DMS153 (cell line): ENCODE data around the gene CPE.
"Not testable (repeated sequence)": the region's sequence is repeated elsewhere in the genome, so short reads cannot be mapped to it uniquely, and the experiment has no call there.

Experiments used
- DNase-seq: peaks from one replicate; lab custom pipeline; 2025; lab: John Stamatoyannopoulos, UW

CPE gene

GRCh38 chr4:165404696-165405095, 25.9 kb downstream of the CPE start:
- no peak for DNase-seq

GRCh38 chr4:165410214-165410613, 31.4 kb downstream of the CPE start:
- DNase-seq = no peak

- DNase-seq = no peak
Measured at GRCh38 chr4:165415910-165416309, 37.1 kb downstream of the CPE start.

GRCh38 chr4:165418073-165418472, 39.3 kb downstream of the CPE start:
- DNase-seq = no peak

GRCh38 chr4:165425629-165426028, 46.8 kb downstream of the CPE start:
- DNase-seq = no peak

GRCh38 chr4:165426331-165426730, 47.5 kb downstream of the CPE start:
- DNase-seq = no peak

- no peak for DNase-seq
Measured at GRCh38 chr4:165426823-165427222, 48.0 kb downstream of the CPE start.

GRCh38 chr4:165428957-165429356, 50.1 kb downstream of the CPE start:
- DNase-seq = no peak

- peak; percentile 69 for DNase-seq
Measured at GRCh38 chr4:165433529-165433928, 54.7 kb downstream of the CPE start.

GRCh38 chr4:165437691-165438090, 58.9 kb downstream of the CPE start:
- DNase-seq = no peak

GRCh38 chr4:165439344-165439743, 60.5 kb downstream of the CPE start:
- DNase-seq = no peak

- DNase-seq = no peak
Measured at GRCh38 chr4:165439981-165440380, 61.2 kb downstream of the CPE start.

- DNase-seq = no peak
Measured at GRCh38 chr4:165440415-165441158, 61.8 kb downstream of the CPE start.

- no peak for DNase-seq
Measured at GRCh38 chr4:165443276-165443675, 64.5 kb downstream of the CPE start.

- DNase-seq = no peak
Measured at GRCh38 chr4:165448700-165449099, 69.9 kb downstream of the CPE start.

GRCh38 chr4:165449333-165449732, 70.5 kb downstream of the CPE start:
- no peak for DNase-seq

GRCh38 chr4:165450871-165451270, 72.1 kb downstream of the CPE start:
- DNase-seq = no peak

GRCh38 chr4:165453140-165453539, 74.3 kb downstream of the CPE start:
- DNase-seq = not testable (repeated sequence)

- no peak for DNase-seq
Measured at GRCh38 chr4:165454426-165454825, 75.6 kb downstream of the CPE start.

- no peak for DNase-seq
Measured at GRCh38 chr4:165457793-165458192, 79.0 kb downstream of the CPE start.

GRCh38 chr4:165458471-165458870, 79.7 kb downstream of the CPE start:
- no peak for DNase-seq

GRCh38 chr4:165461159-165461821, 82.5 kb downstream of the CPE start:
- no peak for DNase-seq

GRCh38 chr4:165462009-165462408, 83.2 kb downstream of the CPE start:
- DNase-seq = no peak

GRCh38 chr4:165464376-165464775, 85.6 kb downstream of the CPE start:
- DNase-seq = no peak
